HG02970 (cell line): ENCODE results near the gene ZFYVE28.

Source experiments
- ATAC-seq: cut with Tn5 transposase; IDR thresholded peaks from one replicate; pipeline ENCODE4 v1.9.1; 2021; ENCODE audit warnings: mild to moderate bottlenecking, moderate library complexity, moderate number of reproducible peaks; ENCODE audit not compliant: unreplicated experiment, low FRiP score

Gene ZFYVE28

DNA sequence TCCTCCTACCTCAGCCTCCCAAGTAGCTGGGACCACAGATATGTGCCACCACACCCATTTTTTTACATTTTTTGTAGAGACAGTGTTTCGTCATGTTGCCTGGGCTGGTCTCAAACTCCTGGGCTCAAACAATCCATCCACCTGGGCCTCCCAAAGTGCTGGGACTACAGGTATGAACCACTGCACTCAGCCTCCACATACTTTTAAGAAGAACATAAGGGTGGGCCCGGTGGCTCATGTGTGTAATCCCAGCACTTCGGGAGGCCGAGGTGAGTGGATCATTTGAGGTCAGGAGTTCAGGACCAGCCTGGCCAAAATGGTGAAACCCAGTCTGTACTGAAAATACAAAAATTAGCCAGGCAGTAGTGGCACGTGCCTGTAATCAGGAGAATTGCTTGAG is 105.1 kb downstream of the ZFYVE28 start:
- ATAC-seq: no peak

DNA sequence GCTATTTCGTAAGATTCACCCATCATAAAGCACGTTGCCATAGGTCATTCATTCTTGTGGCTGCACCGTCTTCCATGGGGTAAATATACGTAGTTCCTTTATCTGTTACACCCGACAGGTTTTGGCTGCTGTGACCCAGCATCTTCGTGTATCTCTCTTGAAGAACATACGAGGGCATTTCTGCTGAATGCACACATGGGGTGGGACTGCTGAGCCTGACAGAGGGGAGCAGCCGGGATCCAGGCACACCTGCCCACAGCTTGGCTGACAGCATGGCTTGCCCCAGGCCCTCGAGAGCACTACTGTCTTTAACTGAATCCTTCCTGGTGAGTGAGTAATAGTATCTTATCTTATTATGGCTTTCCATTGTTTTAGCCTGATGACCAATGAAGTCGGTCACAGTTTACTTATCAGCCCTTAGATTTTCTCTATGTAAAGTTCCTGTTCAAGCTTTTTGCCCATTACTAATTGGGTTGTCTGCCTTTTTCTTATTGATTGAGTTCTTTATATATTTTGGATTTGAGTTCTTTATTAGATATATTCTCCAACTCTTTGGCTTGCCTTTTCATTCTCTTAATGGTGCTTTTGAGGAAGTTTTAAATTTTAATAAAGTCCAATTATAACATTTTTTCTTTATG is 111.6 kb downstream of the ZFYVE28 start:
- ATAC-seq: no peak

DNA sequence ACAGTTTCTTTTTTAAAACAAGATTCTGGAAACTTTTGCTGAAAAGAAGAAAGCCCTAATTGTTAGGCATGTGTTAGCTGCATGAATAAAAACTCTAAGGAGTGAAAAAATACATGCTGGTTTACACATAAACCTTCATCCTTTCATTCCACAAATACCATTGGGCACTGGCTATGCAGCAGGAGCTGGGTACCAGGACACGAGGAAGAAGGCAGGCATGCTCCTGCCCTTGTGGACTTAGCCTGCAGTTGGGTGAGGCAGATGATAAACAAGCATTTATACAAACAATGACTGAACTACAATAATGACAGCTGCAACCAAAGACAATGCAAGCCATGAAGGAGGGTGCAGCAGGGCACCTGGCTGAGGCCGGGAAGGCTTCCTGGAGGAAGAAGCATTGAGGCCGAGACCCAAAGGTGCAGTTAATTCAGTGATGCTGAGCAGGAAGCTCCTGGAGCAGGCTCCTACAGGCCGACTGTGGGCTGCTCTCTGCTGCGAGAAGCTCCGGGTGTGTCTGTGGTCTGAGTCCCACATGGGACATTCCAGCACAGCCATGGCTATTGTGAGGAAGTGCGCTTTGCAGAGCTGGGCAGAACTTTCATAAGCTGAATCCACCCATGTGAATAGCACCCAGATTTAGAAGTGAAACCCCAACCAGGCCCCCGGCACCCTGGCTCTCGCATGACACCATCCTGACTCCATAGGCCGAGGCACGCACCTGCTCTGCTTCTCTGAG is 112.5 kb downstream of the ZFYVE28 start:
- ATAC-seq: no peak

DNA sequence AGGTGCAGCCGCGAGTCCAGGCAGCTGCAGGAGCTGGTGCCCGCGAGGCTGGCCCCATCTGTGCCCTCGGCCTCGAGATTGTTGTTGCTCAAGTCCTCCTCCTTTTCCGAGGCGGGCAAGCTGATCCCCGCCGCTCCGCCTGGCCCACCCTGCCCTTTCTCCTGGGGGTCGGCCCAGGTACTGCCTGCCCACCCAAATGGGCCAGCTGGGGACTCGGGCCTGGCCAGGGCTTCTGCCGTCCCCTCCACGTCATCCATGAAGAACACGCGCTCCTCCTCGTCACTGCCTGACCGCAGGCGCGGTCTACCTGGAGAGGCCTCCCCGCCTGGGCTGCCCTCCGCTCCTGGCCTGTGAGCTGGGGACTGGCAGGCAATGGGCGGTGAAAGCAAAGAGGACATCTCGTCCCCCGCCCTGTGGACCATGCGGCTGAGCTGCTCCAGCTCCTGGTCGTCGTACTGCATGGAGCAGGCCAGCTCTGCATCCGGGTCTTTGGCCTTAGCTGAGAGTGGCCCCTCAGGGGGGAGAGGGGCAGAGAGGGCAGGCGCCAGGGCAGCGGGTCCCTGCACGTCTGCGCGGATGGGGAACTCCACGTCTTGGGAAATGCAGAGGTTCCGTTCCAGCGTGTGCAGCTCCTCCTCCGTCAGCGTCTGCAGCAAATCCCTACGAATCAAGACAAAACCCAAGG is 113.4 kb downstream of the ZFYVE28 start:
- no peak for ATAC-seq

DNA sequence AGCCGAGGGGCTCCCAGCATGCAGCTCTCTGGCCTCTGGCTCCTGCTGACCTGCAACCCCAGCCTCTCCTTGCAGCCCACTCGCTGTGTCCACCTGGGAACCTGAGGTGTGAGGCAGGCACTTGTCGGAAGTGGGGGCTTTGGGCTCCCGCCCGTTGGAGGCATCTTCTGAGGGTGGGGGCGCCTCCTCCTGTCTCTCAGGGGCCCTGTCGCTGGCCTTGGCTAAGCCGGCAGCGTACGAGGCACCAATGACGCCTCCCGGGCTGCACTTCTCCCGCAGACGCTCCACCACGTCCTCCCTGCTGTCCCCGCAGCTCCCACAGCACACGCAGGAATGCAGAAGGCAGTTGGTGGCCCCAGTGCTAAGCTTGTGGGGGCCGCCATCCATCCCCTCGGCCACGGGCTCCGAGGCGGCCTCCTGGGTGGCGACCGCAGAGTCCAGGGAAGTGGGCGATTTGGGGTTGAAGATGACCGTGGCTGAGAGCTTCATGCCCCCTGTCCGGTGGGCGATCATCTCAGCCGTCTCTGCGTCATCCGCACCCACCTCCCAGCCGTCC is 114.0 kb downstream of the ZFYVE28 start:
- no peak for ATAC-seq

DNA sequence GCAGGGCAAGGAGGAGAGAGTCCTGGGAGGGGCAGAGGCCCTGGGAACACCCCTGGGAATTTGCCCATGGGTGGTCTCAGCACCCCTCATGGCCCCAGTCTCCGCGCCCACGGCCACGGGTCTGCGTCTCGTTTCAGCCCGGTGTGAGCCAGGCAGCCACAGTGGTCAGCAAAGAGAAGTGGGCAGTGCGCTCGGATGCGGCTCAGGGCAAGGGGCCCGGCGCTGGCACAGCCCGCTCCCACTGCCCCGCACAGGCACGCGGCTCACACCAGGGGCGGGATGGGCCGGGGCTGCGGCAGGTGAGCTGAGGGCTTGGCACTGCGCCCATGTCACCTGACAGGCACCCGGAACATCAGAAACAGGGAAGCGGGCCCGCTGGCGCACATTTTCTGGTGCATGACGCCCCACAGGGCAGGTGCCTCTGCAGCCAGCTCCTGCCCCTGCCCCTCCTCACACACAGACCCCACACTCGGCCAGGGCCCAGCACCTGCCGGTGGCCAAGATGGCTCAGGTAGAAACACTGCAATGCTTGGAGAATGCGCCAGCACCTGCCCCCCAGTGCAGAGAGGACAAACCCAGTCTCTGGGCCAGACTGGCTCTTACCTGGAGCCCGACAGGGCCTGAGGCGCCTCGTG is 114.6 kb downstream of the ZFYVE28 start:
- no peak for ATAC-seq

DNA sequence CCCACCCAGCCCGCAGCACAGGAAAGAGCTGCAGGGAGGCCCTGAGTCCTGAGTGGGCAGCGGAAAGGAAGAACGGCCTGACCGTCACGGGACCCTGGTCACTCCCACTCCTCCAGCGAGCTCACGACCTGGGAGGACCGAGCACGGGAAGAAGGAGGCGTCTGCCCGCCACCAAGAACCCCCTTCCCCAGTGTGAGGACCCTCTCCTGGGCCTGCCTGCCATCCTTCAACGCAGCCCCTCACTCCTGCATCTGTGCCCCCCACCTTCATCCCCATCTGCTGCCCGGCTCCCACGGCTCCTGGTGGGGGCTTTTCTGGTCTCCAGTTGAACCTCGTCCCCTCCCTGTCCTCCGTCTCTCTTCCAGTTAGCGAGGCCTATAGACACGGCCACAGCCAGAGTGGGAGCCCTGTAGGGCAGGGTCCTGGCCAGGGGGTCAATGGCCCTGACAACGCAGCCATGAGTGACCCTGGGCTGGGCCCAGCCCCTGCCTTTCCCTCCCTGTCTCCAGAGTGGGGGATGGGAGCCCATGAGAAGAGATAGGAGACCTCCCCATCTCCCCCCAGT is 115.2 kb downstream of the ZFYVE28 start:
- no peak for ATAC-seq

DNA sequence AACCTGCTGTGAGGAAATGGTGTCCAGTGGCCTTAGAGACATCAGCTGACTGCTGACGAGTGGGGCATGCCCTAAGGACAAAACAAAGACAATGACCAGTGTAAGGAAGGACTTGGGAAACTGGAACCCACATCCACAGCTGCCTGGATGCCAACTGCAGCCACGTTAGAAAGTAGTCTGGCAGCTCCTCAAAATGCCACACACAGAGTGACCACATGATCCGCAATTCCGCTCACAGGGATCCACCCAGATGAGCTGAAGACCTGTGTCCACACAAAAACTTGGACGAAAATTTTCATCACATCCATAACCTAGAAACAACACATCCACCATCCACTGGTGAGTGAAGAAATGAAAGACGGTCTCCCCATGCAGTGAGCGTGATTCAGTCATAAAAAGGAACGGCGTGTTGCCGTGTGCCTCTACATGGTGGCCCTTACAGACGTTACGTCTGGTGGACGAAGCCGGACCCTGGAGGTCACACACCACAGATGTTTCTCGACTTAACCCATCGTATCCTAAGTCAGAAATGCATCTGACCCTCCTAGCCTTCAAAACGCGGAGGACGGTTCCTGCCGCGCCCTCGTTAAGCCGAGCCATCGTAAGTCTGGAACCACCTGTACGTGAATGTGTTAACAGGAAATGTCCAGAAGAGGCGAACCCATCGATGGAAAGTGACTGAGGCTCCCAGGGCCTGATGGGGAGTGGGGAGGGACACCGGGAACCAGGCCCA is 115.9 kb downstream of the ZFYVE28 start:
- ATAC-seq: no peak

DNA sequence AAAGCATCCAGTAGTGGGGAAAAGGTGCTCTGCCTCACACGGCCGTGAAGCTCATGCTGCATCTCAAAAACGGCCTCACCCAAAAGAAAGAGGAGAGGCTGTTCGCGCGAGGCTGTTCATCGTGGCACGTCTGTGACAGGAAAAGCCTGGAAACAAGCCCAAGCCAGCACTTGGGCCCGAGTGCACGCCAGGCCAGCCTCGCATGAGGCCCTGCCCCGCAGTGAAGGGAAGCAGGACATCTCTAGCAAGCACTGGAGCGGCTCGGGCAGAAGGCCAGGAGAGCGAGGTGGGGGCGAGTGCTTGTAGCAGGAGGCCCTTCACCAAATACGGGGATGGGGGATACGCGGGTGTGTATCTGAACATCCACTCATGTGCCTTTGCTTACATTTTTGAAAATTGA is 116.6 kb downstream of the ZFYVE28 start:
- no peak for ATAC-seq

DNA sequence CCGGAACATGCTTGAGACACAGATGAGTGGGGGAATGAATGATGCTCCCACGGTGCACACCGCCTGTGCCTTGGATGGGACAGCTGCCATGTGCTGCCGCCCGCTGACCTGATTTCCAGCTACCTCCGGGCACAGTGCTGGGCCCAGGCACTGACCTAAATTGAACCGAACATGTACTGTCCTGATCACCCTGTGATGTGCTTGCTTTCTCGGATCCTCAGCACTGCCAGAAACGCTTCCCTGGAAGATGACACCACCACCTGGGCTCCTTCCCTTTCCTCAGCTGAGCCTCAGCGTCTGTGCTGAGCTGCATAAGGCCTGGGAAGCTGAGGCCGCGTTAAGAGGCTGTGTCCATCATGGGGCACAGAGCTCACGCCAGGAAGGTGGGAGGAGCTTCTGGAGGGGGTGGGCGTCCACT is 117.2 kb downstream of the ZFYVE28 start:
- ATAC-seq: no peak

DNA sequence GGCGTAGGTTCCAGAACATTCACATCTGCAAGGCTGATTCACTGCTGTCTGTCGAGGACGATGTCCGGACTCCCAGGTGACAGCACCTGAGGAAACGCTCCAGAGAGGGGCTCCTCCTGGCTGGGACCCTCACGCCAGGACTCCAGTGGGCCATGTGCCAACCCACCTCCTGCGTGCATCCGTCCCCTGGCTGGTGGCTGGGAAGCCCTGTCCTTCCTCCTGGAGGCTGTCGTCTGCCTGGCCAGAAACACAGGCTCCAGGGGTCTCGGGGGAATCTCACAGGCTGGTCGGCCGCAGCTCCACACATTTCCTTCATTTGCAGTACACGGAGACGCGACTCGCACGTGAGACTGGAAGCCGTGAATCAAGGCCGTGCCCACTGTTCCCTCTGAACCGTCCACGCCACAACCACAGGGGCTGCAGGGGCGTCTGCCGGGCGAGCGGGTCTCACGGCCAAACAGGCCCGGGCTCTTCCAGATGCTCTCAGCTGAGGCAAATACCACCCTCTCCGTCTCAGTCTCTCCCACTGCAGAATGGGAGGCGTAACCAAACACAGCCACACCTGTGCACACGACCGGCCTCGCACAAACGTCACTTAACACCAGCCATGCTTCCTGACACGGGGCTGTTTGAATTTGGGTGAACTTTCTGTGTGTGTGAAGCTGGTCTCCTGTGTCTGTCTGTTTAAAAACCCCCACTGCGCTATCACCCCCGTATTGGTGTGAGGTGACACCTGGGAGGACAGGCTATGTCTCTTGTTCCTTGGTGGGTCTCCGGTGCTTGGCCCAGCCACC is 117.8 kb downstream of the ZFYVE28 start:
- no peak for ATAC-seq

DNA sequence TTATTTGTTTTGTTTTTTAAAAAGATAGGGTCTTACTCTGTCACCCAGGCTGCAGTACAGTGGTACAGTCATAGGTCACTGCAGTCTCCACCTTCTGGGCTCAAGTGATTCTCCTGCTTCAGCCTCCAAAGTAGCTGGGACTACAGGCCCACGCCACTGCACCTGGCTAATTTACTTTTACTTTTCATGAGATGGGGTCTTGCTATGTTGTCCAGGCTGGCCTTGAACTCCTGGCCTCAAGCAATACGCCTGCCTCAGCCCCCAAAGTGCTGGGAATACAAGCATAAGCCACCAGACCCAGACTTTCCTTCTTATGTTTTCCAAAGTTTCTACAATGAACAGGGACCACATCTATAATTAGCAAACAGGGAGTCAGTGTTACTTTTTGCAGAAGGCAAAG is 118.7 kb downstream of the ZFYVE28 start:
- ATAC-seq: no peak

DNA sequence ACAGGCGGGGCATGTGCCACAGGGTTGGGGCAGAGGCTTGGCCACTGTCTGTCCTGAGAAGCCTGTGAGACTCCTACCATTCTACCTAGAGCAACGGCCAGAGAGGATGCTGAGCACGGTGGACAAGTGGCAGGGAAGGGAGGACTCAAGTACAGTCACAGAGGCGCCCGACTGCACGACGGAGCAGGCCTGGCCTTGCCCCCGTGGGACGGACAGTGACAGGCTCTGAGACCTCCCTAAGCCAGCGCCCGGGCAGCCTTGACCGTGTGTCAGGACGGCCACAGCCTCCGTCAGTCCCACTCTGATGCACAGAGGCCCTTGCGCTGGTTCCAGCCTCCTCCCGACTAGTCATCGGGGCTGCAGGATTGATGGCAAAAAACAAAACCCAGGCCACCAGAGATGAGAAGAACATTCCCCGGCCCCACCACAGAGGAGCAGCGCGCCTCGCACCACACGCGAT is 119.9 kb downstream of the ZFYVE28 start:
- no peak for ATAC-seq

DNA sequence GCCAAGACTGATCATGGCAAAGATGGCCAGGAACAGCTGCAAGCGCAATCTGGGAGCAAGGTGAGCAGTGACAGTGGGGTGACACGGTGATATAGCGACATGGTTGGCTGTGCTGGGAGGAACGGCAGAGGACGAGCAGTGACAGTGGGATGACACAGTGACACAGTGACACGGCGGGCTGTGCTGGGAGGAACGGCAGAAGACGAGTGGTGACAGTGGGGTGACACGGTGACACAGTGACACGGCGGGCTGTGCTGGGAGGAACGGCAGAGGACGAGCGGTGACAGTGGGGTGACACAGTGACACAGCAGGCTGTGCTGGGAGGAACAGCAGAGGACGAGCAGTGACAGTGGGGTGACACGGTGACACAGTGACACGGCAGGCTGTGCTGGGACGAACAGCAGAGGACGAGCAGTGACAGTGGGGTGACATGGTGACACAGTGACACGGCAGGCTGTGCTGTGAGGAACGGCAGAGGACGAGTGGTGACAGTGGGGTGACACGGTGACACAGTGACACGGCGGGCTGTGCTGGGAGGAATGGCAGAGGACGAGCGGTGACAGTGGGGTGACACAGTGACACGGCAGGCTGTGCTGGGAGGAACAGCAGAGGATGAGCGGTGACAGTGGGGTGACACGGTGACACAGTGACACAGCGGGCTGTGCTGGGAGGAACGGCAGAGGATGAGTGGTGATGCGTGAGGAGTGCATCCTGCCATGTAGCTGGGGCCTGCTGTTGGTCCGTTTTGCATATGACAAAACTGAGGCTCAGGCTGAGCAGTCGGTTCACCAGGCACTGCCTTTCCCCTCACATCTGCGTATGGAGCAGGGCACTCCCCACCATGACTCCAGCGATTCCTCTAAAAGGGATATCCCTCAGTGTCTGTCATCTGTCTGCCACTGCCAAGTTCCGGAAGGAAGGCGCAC is 120.6 kb downstream of the ZFYVE28 start:
- ATAC-seq: no peak

DNA sequence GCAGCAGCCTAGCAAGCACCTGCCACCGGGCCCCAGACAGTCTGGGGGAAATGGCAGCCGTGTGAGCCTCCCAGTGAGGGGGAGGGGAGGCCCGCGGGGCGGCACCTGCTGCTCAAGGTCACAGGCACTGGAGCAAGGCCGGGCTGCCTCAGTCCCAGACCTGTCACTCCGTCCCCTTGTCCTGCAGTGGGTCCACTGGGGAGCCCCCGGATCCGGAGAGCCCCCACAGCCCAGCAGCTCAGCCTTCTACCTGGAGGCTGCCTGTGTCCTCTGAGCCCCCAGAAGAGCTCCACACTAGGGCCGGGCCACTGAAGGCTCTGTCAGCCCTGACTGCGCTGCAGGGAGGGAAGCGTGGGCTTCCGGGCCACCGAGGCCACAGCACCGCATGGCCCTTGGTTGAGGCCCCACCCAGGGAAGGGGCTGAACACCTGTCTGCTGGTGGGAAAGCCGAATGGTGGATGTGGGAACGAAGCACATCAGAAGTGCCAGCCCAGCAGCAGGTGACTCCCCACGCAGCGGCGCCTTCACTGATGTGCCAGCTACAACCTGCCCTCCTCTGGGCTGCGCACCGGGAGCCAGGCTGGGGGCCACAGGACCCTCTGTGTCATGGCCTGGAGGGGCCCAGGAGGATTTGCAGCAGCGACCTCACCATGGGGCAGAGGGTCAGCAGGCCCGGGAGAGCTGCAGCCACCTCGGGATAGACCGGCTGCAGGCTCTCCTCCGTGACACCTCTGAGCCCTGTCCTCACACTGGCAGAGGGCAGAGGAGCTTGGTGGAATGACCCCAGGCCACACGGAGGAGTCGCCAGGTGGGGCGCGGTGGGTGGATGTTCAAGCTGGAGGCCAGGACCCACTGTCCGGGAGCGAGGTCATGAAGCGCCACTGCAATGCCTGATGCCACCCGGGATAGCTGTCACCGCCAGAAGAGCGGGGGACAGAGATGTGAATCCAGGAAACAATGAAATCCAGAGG is 121.5 kb downstream of the ZFYVE28 start:
- no peak for ATAC-seq

DNA sequence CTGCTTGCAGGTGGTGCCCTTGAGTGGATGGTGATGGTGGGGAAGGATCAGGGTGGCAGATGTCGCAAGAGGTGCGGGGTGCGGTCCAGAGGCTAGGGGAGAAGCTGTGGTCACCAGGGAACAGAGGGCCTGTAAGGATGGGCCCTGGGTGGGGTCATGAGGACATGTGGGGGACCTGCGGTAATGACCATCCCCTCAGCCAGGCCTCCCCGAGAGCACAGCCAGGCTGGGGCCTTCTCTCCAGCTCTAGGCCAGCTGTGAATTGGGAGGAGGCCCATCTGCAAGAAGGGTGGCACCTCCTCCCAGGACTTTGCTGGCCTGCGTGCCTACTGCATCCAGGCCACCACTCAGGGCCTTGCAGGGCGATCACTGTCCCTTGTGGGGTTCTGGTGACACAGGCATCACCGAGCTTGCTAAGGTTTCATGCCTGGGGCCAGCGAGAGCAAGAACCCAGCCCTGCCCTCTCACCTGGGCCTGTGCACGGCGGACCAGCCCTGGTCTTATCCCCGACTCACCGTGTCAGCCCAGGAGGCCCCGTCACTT is 122.5 kb downstream of the ZFYVE28 start:
- ATAC-seq: no peak

DNA sequence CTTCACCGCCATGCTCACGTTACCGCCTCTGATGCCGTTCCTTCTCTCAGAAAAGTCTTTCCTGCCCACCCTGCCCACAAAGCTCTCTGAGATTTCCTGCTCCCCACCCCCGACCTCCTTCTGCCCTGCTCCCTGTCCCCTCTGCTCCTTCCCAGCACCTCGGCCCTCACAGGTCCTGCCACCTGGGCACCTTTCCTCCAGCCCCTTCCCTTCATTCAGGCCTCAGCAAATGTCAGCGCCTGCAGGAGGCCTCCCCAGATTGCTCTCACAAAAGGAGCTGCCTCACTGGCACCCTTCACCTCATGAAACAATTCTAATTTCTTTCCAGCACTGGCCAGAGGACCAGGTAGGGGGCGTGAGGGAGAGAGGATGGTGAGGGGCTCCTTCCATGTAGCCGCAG is 122.9 kb downstream of the ZFYVE28 start:
- ATAC-seq: no peak
